Measurements from ENCODE around the gene DMD.

DMD gene

GRCh38 chrX:31200430-31200829, 2010.9 kb downstream of the DMD start:
- DNase-seq, result no peak

GRCh38 chrX:31199840-31200114, 2011.6 kb downstream of the DMD start:
- DNase-seq, result no peak

- no peak for DNase-seq
These were observed 2012.1 kb downstream of the DMD start for GRCh38 chrX:31199056-31199839.

- DNase-seq, result no peak
These were observed 2021.0 kb downstream of the DMD start for GRCh38 chrX:31190221-31190975.

- DNase-seq, result no peak
These were observed 2024.5 kb downstream of the DMD start for GRCh38 chrX:31186693-31187338.

- DNase-seq, result no peak
These were observed 2025.5 kb downstream of the DMD start for GRCh38 chrX:31185884-31186283.

GRCh38 chrX:31181377-31182000, 2029.9 kb downstream of the DMD start:
- no peak for DNase-seq

- DNase-seq, result no peak
These were observed 2032.1 kb downstream of the DMD start for GRCh38 chrX:31179203-31179602.

- DNase-seq, result no peak
These were observed 2032.6 kb downstream of the DMD start for GRCh38 chrX:31178769-31179125.

- DNase-seq, result no peak
These were observed 2033.1 kb downstream of the DMD start for GRCh38 chrX:31178064-31178768.

- no peak for DNase-seq
These were observed 2040.6 kb downstream of the DMD start for GRCh38 chrX:31170792-31171191.

GRCh38 chrX:31168551-31168950, 2042.8 kb downstream of the DMD start:
- no peak for DNase-seq

- no peak for DNase-seq
These were observed 2044.5 kb downstream of the DMD start for GRCh38 chrX:31166832-31167231.

GRCh38 chrX:31166416-31166815, 2044.9 kb downstream of the DMD start:
- no peak for DNase-seq

GRCh38 chrX:31165241-31166035, 2045.9 kb downstream of the DMD start:
- no peak for DNase-seq

GRCh38 chrX:31154946-31155345, 2056.4 kb downstream of the DMD start:
- DNase-seq, result no peak

GRCh38 chrX:31153475-31154047, 2057.8 kb downstream of the DMD start:
- DNase-seq, result no peak

- DNase-seq, result no peak
These were observed 2064.2 kb downstream of the DMD start for GRCh38 chrX:31147175-31147574.

GRCh38 chrX:31139961-31140360, 2071.4 kb downstream of the DMD start:
- DNase-seq, result no peak

GRCh38 chrX:31138124-31138523, 2073.2 kb downstream of the DMD start:
- no peak for DNase-seq

GRCh38 chrX:31136144-31136611, 2075.2 kb downstream of the DMD start:
- DNase-seq, result no peak

- DNase-seq, result no peak
These were observed 2078.5 kb downstream of the DMD start for GRCh38 chrX:31132821-31133241.
